ENCODE results near the gene FOXP1. TPM values are rescaled to one million over a fixed set of nuclear protein-coding genes. Genes with fewer than 3 reads are reported as not detected.

Gene FOXP1
- total and polyA plus RNA-seq, 2 donors (not counting 1 experiment from before 2014, with no cell fraction given), result 91.1 to 508 TPM

GRCh38 chr3:71254281-71255057 is 329.1 kb downstream of the FOXP1 start:
- ATAC-seq (ENCODE audit: low read depth) (no peak), DNase-seq (no peak)
- no peak overlapping the region for H3K4me2 ChIP-seq (replicated peaks; ENCODE audit: low read depth, low read length, poor library complexity, severe bottlenecking)
- H3K4me1 ChIP-seq (ENCODE audit: control insufficient read depth in 2 of 2, insufficient read depth in 2 of 2, low read length in 2 of 2), result peaks cover 7 to 13% of the 10 kb centered on the region in 2 donors
- Mint-ChIP-seq H3K9me3 (ENCODE audit: insufficient read depth) (no peaks in the 10 kb centered on the region), H3K27ac (peak overlapping the region; percentile 39), H3K27me3 (no peaks in the 10 kb centered on the region), H3K4me3 (no peak overlapping the region), H3K4me1 (peaks cover 49% of the 10 kb centered on the region)
- no peak overlapping the region for H3K9ac ChIP-seq (ENCODE audit: low read length)
- no peaks in the 10 kb centered on the region for H3K9me3 ChIP-seq (ENCODE audit: control extremely low read depth in 1 of 3, control insufficient read depth in 2 of 3, insufficient read depth in 1 of 3, low read length in 2 of 3)
- peaks cover 1 to 12% of the 10 kb centered on the region in 2 experiments for H3K36me3 ChIP-seq (replicated peaks in 1 of 2; ENCODE audit: control extremely low read depth in 1 of 2, control insufficient read depth in 1 of 2, extremely low read depth in 1 of 2, insufficient read depth in 2 of 2, low read length in 1 of 2)
- peaks cover 49% of the 10 kb centered on the region for H4K20me1 ChIP-seq (ENCODE audit: control insufficient read depth, insufficient read depth, low read length, poor library complexity, severe bottlenecking)
- CTCF ChIA-PET, result interaction anchor here (0.5 to 0.7 kb wide), 2 partner anchors 76 to 243 kb away, joined by 3 to 4 read pairs; no protein-coding TSS in a partner anchor
- POLR2A ChIA-PET, result no interaction called here
- no peak for TF ChIP-seq CTCF (IDR thresholded peaks at IDR 0.05)
- no peak for TF ChIP-seq EZH2 (IDR thresholded peaks at IDR 0.05; ENCODE audit: borderline replicate concordance, insufficient read depth, low read depth, low read length, poor library complexity, severe bottlenecking)
- WGBS (ENCODE audit: insufficient coverage), result 97% methylated on average over 3 of the region's 7 CpGs
- H3K27me3 ChIP-seq (replicated peaks in 1 of 4; ENCODE audit: control extremely low read depth in 1 of 4, control insufficient read depth in 3 of 4, insufficient read depth in 4 of 4, low read length in 3 of 4), result no peaks in the 10 kb centered on the region
- no peak overlapping the region for H2AFZ ChIP-seq (ENCODE audit: insufficient read depth, low read depth, low read length, poor library complexity, severe bottlenecking)
- peaks cover 100% of the 10 kb centered on the region for H3K79me2 ChIP-seq (ENCODE audit: control insufficient read depth, insufficient read depth, low read length)
- intact Hi-C loops (cut with micrococcal nuclease), result no loop called here
- H3K27ac ChIP-seq (ENCODE audit: low read length in 2 of 2), result peak overlapping the region in 1 of 2 donors; percentile 17
- H3K4me3 ChIP-seq (ENCODE audit: control extremely low read depth in 1 of 5, extremely low read depth in 1 of 5, insufficient read depth in 1 of 5, low read depth in 2 of 5, low read length in 4 of 5), result no peak overlapping the region

- TF ChIP-seq CTCF (IDR thresholded peaks at IDR 0.05) (no peak), EZH2 (IDR thresholded peaks at IDR 0.05; ENCODE audit: borderline replicate concordance, insufficient read depth, low read depth, low read length, poor library complexity, severe bottlenecking) (no peak)
- Histone ChIP-seq H3K4me2 (replicated peaks; ENCODE audit: low read depth, low read length, poor library complexity, severe bottlenecking) (no peak overlapping the region), H3K4me3 (ENCODE audit: control extremely low read depth in 1 of 5, extremely low read depth in 1 of 5, insufficient read depth in 1 of 5, low read depth in 2 of 5, low read length in 4 of 5) (no peak overlapping the region), H3K9ac (ENCODE audit: low read length) (no peak overlapping the region), H3K9me3 (ENCODE audit: control extremely low read depth in 1 of 3, control insufficient read depth in 2 of 3, insufficient read depth in 1 of 3, low read length in 2 of 3) (no peaks in the 10 kb centered on the region), H3K27ac (ENCODE audit: low read length in 2 of 2) (peak overlapping the region in 1 of 2 donors; percentile 23), H3K4me1 (ENCODE audit: control insufficient read depth in 2 of 2, insufficient read depth in 2 of 2, low read length in 2 of 2) (peaks cover 15 to 22% of the 10 kb centered on the region in 2 donors), H3K36me3 (replicated peaks in 1 of 2; ENCODE audit: control extremely low read depth in 1 of 2, control insufficient read depth in 1 of 2, extremely low read depth in 1 of 2, insufficient read depth in 2 of 2, low read length in 1 of 2) (peaks cover 1 to 12% of the 10 kb centered on the region in 2 experiments), H3K27me3 (replicated peaks in 1 of 4; ENCODE audit: control extremely low read depth in 1 of 4, control insufficient read depth in 3 of 4, insufficient read depth in 4 of 4, low read length in 3 of 4) (no peaks in the 10 kb centered on the region), H4K20me1 (ENCODE audit: control insufficient read depth, insufficient read depth, low read length, poor library complexity, severe bottlenecking) (peaks cover 50% of the 10 kb centered on the region), H3K79me2 (ENCODE audit: control insufficient read depth, insufficient read depth, low read length) (peaks cover 100% of the 10 kb centered on the region), H2AFZ (ENCODE audit: insufficient read depth, low read depth, low read length, poor library complexity, severe bottlenecking) (no peak overlapping the region)
- no peak for ATAC-seq (ENCODE audit: low read depth)
- no peak overlapping the region for H3K27ac Mint-ChIP-seq
- H3K4me1 Mint-ChIP-seq, result peaks cover 51% of the 10 kb centered on the region
- intact Hi-C loops (cut with micrococcal nuclease), result no loop called here
- no peaks in the 10 kb centered on the region for H3K27me3 Mint-ChIP-seq
- WGBS (ENCODE audit: insufficient coverage), result 100% methylated on average over 1 of the region's 2 CpGs
- DNase-seq, result no peak
- H3K9me3 Mint-ChIP-seq (ENCODE audit: insufficient read depth), result no peaks in the 10 kb centered on the region
- ChIA-PET POLR2A (no interaction called here), CTCF (interaction anchor here (0.6 to 0.8 kb wide), 2 partner anchors 20 to 26 kb away, joined by 3 to 7 read pairs; no protein-coding TSS in a partner anchor)
- no peak overlapping the region for H3K4me3 Mint-ChIP-seq
Observed at GRCh38 chr3:71253169-71253568, 330.4 kb downstream of the FOXP1 start.

Data from B cell (primary cell).